ENCODE measurements around the gene CNKSR3.

- TF ChIP-seq POLR2A (IDR thresholded peaks at IDR 0.05) (no peak), CTCF (IDR thresholded peaks at IDR 0.05) (no peak)
Measured at GRCh38 chr6:154425034-154425433, 85.5 kb downstream of the CNKSR3 start.
